Stimulated activated CD4-positive, alpha-beta T cell treated with anti-CD3 and anti-CD28 coated beads, Interleukin-1b, Interleukin-23, amount 100 ng/mL, for 24 hours (primary cell): ENCODE measurements around the gene OAS1.

Experiments used
- DNase-seq, 4 experiments: peaks; one replicate each; pipeline ENCODE4 v3.0.0-alpha.2; 2020; ENCODE audit warnings: low read depth in 4 of 4, low spot score in 1 of 4

The OAS1 gene

DNA sequence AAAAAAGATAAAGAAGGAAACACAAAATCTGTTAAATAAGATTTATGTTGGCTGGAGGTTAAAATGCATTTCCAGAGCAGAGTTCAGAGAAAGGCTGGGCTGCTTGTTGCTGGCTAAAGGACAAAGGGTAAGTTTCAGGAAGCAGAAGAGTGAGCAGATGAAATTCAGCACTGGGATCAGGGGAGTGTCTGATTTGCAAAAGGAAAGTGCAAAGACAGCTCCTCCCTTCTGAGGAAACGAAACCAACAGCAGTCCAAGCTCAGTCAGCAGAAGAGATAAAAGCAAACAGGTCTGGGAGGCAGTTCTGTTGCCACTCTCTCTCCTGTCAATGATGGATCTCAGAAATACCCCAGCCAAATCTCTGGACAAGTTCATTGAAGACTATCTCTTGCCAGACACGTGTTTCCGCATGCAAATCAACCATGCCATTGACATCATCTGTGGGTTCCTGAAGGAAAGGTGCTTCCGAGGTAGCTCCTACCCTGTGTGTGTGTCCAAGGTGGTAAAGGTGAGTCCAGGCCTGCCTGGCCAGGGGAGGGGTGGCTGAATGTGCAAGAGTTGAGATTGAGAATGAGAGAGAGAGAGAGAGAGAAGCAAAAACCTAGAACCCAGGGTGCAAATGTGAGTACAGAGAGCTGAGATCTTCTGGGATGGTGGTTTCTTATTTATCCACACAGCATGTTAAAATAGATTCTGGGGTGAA, at the start of gene OAS1:
Gene OAS1 (plus strand): TSS at position 251 of the 703 bp plus-strand sequence. CDS start 78 bp downstream, at position 329.
- no peak for DNase-seq

DNA sequence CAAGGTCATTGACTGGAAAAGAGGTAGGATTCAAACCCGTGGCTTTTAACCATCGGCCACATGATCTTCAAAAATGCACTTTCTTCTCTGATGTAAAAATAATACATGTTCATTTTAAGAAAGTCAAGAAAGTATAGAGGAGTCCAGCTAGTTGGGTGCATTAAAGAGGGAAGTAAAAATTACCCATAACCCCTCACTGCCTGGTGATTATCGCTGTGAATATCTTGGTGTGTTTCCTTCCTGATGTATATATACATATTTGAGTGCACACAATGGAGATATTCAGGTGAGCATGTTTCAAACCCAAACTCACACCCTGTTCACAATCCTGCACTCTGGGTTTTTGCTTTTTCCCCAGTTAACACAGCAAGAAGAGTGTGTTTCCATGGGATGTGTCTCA, 47.5 kb upstream of the OAS1 start:
- no peak for DNase-seq

DNA sequence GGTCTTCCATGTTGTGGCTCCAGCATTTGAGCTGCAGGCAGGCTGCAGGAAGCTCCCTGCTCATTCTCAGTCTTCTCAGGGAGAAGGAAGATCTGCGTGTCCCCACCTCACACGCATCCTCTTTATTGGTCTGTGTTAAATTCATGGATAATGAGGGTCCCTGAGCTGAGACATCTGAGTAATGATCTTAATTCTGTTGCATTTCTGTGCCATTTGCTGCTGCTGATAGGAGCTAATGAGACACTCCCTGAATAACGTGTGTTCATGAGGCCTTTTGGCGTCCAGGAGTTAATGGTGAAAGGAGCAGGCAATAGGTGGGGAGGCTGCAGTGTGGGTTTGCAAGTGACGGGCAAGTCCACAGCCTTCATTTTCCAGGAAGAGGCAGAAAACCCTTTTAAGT, 46.6 kb upstream of the OAS1 start:
- DNase-seq, result no peak

DNA sequence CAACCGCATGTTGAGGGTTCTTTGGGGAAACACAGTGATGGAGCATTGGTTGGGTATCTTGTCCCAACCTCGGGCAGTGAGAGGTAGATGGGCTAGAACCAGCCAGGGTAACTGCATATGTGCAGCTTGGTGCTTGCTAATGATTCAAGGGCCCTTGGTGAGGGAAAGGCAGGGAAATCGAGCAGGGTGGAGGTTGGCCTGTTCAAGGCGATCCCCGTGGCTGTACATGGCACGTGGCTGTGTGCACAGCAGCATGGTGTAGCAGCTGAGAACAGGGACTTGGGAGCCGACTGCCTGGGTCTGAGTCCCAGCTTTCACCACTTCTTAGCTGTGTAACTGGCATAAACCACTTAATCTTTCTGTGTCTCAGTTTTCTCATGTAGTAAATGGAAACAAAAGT, 45.5 kb upstream of the OAS1 start:
- no peak for DNase-seq

DNA sequence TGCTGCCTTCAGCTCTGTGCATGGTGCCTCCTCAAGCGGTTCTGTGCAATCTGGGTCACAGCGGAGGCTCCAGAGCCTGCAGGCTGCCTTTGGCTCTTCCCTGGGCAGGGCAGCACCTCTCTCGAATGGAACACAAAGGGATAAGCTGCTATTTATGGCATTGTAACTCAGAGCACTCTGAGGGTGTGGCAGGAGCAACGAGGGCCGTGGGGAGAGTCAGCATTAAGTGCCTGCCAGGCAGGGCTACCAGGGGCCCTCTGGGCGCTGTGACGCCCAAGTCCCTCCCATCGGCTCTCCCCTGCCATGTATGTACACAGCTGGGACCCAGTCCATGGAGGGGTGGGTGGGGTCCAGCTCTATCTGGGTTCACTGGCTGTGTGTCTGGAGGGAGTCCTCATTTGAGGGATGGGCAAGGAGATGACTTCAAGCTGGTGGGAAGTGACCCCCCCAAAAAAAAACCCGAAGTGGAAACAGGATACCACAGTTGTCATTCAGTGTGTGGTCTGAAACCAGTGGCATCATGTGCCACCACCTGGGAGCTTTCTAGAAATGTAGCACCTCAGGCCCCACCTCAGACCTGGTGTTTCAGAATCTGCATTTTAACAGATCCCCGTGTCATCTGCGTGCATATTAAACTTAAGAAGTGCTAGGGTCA, 44.0 kb upstream of the OAS1 start:
- no peak for DNase-seq

DNA sequence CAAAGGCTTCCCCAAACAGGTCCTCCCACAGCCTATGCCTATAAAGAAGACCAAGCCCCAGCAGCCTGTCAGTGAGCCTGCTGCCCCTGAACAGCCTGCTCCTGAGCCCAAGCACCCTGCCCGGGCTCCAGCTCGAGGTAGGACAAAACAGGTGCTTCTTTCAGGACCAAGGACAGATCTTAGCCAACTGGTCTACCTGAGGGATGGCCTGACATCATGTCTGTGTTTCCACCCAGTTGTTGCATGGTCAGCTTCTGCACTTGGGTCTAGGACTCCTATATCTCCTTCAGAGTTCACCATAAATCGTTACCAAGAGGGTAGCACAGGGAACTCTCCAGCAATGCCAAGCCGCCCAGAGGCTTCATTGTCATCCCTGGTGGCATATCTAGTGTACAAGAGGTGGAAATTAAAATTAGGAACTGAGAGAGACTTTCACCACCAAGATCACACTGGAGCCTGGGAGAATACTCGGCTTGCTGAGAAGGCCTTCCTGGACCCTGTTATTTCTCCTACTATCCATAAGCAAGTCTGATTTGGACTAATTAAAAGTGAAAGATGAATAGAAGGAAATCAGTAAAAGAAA, 38.2 kb upstream of the OAS1 start:
- no peak for DNase-seq

DNA sequence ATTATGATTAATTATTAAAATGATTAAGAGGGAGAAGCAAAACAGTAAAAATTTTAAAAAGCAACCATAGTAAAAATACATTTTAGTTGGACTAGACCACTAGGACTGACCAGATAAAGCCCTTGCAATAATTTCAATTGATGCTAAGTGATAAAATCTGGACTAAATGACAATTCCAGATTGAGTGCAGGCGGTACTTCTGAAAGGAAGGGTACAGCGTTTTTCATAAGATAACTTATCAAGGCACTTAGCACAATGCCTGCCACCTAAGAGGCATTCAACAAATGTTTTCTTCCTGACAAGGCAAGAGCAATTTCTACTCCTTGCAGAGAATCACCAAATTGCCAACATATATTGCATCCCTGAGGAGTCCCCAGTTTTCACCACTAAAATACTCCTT, 37.7 kb upstream of the OAS1 start:
- no peak for DNase-seq

DNA sequence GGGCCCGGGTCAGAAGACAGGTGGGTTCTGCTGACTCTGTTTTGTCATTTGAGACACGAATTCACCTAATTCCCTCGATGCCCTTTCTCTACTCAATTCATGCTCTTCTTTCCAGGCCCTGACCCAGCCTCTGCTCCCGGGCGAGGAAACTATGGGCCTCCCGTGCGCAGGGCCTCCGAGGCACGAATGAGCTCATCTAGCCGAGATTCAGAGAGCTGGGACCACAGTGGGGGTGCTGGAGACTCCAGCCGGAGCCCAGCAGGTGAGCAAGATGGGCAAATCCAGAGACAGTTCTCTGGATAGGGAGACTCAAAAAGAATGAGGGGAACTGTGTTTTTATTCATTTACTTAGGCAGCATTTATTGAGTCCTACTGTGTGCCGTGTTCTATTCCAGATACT, 37.0 kb upstream of the OAS1 start:
- no peak for DNase-seq

DNA sequence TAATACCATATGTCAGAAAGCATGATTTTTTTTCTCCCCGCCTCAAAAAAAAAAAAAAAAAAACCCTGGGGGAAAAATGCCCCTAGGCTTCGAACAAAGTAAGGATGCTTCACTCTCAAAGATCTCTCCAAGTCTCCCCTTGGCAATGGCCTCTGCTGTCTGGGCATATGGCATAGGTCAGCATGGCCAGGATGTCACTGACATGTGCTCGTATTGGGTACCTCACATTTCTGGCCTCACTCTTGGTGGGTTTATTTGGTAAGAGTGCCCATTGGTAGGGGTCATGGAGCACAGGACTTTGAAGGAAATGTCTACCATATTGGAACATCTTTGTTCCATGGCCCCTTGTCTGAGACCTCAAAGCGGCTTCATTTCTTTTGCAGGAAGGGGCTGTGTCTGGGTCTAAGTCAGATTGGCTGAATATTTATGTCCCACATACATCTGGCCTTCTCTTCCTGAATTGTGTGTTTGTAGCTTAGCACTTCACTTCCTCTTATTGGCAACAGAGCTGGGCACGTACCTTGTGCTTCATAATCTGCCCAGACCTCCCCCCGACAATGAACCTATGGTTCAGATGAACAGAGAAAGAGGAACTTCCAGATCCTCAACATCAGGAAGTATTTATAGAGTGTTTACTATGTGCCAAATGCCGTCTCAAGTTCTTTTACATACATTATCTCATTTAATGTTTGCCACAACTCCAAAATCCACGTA, 36.3 kb upstream of the OAS1 start:
- DNase-seq, result no peak

DNA sequence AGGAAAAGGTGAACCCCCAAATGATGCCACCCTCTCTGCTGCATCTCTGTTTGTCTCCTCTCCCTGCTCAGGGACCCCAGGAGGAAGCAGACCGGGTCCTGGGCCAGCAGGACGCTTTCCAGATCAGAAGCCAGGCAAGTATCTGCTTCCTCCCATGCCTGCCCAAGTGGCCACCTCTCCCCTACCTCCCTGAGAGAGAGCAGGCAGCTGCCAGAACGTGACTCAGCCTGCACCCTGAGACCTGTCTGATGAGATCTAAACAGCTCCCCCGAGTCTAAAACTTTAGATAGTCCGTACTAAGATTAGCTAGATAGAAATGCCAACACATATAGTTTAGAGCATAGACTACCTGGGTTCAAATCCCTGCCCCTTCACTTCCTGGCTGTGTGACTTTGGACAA, 31.2 kb upstream of the OAS1 start:
- no peak for DNase-seq

DNA sequence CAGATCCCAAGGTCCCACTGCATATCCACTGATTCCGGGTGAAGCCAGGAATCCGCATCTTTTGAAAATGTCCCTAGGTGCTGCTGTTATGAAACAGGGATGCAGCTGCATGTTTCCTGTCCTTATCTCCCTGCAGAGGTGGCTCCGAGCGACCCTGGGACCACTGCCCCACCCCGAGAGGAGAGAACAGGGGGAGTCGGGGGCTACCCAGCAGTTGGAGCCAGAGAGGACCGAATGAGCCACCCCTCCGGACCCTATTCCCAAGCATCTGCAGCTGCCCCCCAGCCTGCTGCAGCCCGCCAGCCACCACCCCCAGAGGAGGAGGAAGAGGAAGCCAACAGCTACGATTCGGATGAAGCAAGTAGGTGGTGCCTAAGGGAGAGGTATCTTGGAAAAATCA, 30.3 kb upstream of the OAS1 start:
- DNase-seq, result no peak

DNA sequence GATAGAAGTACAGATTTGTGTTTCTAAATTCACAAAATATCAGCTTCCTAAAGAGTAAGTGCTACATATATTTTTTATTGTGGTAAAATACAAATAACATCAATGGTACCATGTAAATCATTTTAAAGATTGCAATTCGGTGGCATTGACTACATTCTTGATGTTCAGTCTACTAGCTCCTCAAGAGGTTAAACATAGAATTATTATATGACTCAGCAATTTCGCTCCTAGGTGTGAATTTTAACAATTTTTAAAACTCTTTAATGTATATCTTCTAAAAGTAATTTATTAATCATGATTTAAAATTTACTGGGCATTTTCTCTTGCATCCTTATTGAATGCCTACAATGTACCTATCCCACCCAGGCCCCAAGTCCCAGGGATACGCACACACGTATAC, 29.8 kb upstream of the OAS1 start:
- no peak for DNase-seq

DNA sequence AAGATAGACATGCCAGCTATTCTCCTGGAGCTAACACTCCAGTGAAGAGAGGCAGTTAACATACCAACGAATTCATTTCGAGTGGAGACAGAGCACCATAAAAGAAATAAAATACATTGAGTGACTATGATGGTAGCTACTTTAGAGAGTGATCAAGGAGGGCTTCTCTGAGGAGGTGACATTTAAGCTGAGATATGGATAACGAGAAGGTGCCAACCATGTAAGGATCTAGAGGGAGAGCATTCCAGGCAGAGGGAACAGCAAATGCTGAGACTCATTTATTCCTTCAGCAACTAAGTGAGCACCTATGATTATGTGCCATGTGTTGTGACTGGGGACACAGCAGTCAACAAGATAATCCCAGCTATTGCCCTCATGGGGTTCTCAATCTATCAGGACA, 28.3 kb upstream of the OAS1 start:
- no peak for DNase-seq

DNA sequence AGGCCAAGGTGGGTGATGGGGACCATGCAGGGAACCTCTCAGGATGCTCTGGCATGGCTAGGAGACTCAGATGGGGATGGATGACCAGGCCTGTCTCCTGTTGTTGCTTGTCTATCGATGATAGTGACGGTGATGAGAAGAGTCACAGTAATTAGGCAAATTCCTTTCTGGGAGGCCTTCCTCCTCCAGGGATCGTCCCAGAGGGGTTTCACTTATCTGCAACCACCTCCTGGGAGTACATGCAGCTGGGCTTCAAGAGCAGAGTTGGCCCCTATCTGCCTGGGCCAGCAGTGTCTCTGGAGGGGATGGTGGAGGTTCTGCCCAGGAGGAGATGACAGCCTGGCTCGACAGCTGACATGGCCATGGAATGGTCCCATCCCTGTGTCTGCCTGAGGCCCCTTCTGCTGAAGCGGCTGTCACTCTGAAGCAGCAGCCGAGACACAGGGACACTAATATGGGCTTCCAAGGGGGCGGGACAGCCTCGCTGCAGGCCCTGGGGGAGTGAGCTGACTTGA, 27.5 kb upstream of the OAS1 start:
- no peak for DNase-seq

DNA sequence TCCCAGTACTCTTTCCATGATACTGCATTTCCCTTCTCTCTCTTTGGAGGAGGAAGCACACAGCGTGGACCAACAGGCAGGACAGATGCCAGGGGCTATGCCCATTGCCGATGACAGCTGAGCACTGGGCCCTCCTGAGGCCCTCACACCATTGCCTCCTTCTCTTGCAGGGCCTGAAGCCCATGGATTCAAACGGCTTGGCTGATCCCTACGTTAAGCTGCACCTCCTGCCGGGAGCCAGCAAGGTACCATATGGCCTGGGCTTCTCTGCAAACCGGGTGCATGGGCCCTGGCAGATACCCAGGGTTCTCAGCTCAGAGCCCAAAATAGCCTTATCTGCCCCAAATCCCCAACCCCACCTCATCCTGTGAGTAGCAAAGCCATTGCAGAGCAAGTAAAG, 25.2 kb upstream of the OAS1 start:
- DNase-seq, result no peak

DNA sequence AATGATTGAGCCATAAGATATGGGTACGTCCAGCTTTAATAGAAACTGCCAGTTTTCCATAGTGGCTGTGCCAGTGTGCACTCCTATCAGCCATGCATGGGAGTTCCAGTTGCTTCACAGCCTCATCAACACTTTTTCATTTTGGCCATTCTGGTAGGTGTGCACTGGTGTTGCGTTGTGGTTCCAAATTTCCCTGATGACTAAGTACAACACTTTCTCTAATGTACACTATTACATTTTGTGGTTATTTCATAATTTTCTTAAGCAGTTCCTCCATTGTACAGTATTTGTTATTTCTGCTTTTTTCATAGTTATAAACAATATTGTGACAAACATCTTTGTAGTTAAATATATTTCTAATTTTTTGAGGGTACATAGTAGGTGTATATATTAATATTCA, 21.5 kb upstream of the OAS1 start:
- no peak for DNase-seq

DNA sequence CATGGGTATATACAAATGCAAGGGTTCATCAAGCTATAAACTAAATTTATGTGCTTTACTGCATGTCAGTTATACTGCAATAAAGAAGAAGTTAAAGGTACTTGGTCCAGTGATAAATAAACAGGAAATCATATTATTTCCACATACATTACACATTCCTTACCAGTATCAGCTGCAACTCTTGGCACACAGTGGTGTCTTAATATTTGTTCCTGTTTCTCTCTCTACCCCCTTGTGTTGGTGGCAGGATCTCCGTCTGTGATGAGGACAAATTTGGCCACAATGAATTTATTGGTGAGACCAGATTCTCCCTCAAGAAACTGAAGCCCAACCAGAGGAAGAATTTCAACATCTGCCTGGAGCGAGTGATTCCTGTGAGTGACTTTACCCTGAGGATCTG, 19.2 kb upstream of the OAS1 start:
- no peak for DNase-seq

DNA sequence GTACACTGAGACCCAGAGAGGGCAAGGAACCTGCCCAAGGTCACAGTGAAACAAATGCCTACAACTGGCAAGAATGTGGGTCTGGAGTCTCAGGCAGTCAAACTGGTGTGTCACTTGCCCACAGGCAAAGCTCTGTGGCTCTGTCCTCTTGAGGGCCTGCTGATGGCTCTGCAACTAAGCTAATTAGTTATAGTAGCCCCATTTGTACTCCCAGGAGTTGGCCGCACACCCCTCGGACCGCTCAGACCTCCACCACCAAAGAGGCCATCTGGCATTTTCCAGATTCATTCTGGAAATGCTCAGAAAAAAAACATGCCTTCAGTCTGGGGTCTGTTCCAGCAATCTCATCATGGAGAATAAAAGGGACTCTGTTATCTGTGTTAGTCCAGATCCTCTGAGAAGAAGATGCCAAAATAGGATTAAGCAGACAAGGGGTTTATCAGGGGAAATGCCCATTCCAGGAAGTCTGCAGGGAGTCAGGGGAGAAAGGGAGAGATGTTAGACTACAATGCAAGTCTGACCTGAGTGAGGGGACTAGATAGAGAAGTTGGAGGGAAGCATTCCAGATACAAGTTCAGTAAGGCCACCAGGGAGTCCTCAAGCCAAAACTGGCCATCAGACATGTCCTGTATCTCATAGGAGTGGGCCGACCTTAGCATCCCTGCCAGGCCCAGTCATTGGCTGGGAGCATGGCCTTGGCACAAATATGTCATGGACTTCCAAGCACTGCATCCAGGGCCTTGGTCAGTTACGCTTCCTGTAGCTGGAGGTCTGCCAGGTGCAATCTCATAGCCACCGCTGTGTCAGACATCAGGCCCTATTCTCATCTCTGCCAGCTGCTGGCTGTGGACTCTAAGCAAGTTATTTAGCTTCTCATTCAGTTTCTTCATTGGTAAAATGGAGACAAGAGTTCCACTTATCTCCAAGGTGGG, 15.4 kb upstream of the OAS1 start:
- DNase-seq, result no peak

DNA sequence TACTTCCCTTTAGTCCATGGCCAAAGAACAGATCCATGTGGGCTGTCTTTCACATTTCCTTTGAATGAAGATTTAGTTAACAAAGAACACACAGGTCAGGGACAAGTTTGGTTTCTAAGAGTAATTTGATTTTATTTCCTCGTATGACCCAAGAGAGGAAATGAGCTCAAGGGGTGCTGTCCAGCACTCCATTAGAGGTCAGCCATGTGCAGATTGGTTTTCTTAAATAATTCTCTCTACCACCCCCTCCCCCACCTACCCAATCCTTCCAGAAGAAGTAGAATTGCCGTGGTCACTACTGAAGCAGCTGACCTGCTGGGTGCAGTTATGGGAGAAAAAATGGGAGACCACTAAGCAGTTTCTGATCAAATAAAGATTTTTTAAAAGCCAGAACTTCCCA, 13.9 kb upstream of the OAS1 start:
- no peak for DNase-seq

DNA sequence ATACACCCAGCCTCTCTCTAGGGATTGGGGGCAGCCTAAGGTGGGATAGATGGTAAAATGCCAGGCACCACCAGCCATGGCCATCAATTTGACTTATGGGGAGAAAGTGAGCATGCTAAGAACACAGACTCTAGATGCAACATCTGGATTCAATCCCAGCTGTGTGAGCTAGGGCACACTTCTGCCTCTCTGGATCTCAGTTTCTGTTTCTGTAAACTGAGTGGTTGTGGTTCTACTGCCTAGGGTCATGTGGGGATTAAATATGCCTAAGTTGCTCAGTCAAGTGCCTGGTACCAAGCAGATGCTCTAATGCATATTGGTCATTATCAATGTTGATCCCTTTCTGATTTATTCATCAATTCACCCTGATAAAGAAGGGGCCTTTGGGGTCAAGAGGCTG, 12.6 kb upstream of the OAS1 start:
- no peak for DNase-seq

DNA sequence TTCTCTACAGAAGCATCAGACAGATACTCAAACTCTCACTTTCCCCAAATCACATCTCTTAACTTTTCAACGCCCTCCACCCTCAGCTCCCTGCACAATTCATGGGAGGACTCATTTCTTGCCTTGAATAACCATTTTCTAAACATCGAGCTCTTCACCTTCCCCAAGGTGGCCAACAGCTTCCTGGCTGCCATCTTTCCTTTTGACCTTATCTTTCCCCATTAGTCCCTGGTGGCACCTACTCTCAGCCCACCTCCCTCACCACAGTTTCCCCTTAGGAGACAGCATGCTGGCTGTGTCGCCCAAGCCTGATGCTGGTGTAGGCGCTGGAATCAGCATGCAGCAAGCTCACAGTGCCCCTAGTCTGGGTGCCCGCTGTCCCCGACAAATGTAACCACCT, 8.4 kb upstream of the OAS1 start:
- no peak for DNase-seq
